SU-DHL-6 (cell line): ENCODE measurements around the gene ZNG1F.
"Not testable (repeated sequence)": the region's sequence is repeated elsewhere in the genome, so short reads cannot be mapped to it uniquely, and the experiment has no call there.

Experiments used
- CTCF ChIP-seq: fragments of 200-600 bp; sonication (generic); IDR thresholded peaks from one replicate; pipeline ENCODE4 v1.5.1; 2017; ENCODE audit warnings: antibody characterized with exemption, mild to moderate bottlenecking, low read length, moderate library complexity; ENCODE audit not compliant: insufficient read depth, poor library complexity, severe bottlenecking
- EZH2phosphoT487 ChIP-seq: fragments of 200-600 bp; sonication (generic), shearing (Covaris generic); conservative IDR thresholded peaks from 2 replicates; pipeline ENCODE4 v1.6.1; 2018; ENCODE audit warnings: mild to moderate bottlenecking, antibody characterized with exemption, low read length, moderate library complexity, mixed read lengths

GRCh38 chr9:41128581-41128980 lies 60.5 kb downstream of the ZNG1F start, which contains the start of gene FOXD4L6:
- not testable (repeated sequence) for TF ChIP-seq CTCF, EZH2phosphoT487
